Smooth muscle cell (in vitro differentiated cells): ENCODE measurements around the gene SLC19A1. TPM values are rescaled to one million over a fixed set of nuclear protein-coding genes. Genes with fewer than 3 reads are reported as not detected.

Source experiments
- DNase-seq: peaks from one replicate; lab custom pipeline; 2025; ENCODE audit not compliant: unreplicated experiment; lab: John Stamatoyannopoulos, UW
- H2AFZ ChIP-seq: fragments of 200-600 bp; sonication (generic); 2 replicates; pipeline ENCODE4 v1.6.0; 2016; ENCODE audit warnings: antibody characterized with exemption, low read depth, mild to moderate bottlenecking
- H3F3A ChIP-seq: fragments of 200-600 bp; sonication (generic); 2 replicates; pipeline ENCODE4 v1.6.0; 2017; ENCODE audit warnings: antibody characterized with exemption, low read depth
- H3K27ac ChIP-seq: fragments of 200-600 bp; sonication (generic); 2 replicates; pipeline ENCODE4 v1.5.1; 2016; ENCODE audit warnings: low read depth, mild to moderate bottlenecking
- H3K27me3 ChIP-seq: fragments of 200-600 bp; sonication (generic); 2 replicates; pipeline ENCODE4 v1.6.1; 2016; ENCODE audit warnings: low read depth, mild to moderate bottlenecking
- H3K36me3 ChIP-seq: fragments of 200-600 bp; sonication (generic); 2 replicates; pipeline ENCODE4 v1.5.1; 2016; ENCODE audit warnings: low read depth
- H3K4me1 ChIP-seq: fragments of 200-600 bp; sonication (generic); 2 replicates; pipeline ENCODE4 v1.5.1; 2016; ENCODE audit warnings: low read depth
- H3K4me2 ChIP-seq: fragments of 200-600 bp; sonication (generic); 2 replicates; pipeline ENCODE4 v1.6.0; 2016; ENCODE audit warnings: mild to moderate bottlenecking
- H3K4me3 ChIP-seq: fragments of 200-600 bp; sonication (generic); 2 replicates; pipeline ENCODE4 v1.5.1; 2016; ENCODE audit warnings: mild to moderate bottlenecking
- H3K79me2 ChIP-seq: fragments of 200-600 bp; sonication (generic); 2 replicates; pipeline ENCODE4 v1.6.0; 2016; ENCODE audit warnings: low read depth, mild to moderate bottlenecking
- H3K9ac ChIP-seq: fragments of 200-600 bp; sonication (generic); 2 replicates; pipeline ENCODE4 v1.6.0; 2016; ENCODE audit warnings: low read depth
- H3K9me3 ChIP-seq: fragments of 200-600 bp; sonication (generic); replicated peaks from 2 replicates; pipeline ENCODE4 v1.5.1; 2016; ENCODE audit warnings: low read depth
- H4K20me1 ChIP-seq: fragments of 200-600 bp; sonication (generic); 2 replicates; pipeline ENCODE4 v1.6.0; 2016; ENCODE audit warnings: low read depth
- WGBS: methylation state at CpG from one replicate; pipeline ENCODE4 v1.1.7; 2016; ENCODE audit warnings: low lambda C conversion rate; 5-methylcytosine and 5-hydroxymethylcytosine counted together
- polyA plus RNA-seq: library from polyadenylated mRNA; unstranded; fragments of >200 nt; fragmentation: Nextera tagmentation; extraction: Ambion mirVana; gene quantifications from 2 replicates; pipeline ENCODE4 v1.2.1, GENCODE V29; 2016
- total RNA-seq: library from RNA; depleted of rRNA; stranded (reverse); fragments of >200 nt; gene quantifications from 2 replicates; pipeline ENCODE4 v1.2.3, GENCODE V29; 2014
- TF ChIP-seq, protein P1 (sequence below): fragments of 200-600 bp; sonication (generic); IDR thresholded peaks from 2 replicates; pipeline ENCODE4 v1.5.1; 2017; ENCODE audit warnings: borderline replicate concordance, mild to moderate bottlenecking, antibody characterized with exemption; ENCODE audit not compliant: insufficient read depth, poor library complexity, severe bottlenecking

Gene SLC19A1
- total and polyA plus RNA-seq, 2 experiments from 2014 or later: 2.3 to 33.2 TPM

DNA sequence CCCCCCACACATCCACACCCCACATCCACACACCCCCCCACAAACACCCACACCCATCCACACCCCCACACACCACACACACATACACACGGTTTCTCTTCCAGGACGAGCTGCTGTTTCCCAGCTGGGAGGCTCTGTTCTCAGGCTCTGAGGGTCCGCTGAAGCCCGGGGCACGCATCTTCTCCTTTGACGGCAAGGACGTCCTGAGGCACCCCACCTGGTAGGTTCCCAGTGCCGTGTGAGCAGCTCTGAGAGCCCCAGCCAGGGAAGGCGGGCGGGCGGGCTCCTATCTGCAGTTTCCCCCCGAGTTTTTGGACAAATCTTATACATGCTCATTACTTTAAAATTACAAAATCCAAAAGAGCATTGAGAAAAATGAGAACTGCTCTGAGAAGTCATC, 31.2 kb downstream of the SLC19A1 start:
- Histone ChIP-seq H3K27me3 (no peaks in the 10 kb centered on the region), H3F3A (no peaks in the 10 kb centered on the region), H3K4me3 (no peak overlapping the region), H3K4me2 (no peak overlapping the region), H3K79me2 (no peaks in the 10 kb centered on the region), H2AFZ (no peak overlapping the region), H3K36me3 (no peaks in the 10 kb centered on the region), H3K4me1 (no peaks in the 10 kb centered on the region), H3K9ac (no peak overlapping the region), H3K9me3 (no peaks in the 10 kb centered on the region), H3K27ac (no peak overlapping the region), H4K20me1 (peaks cover 20% of the 10 kb centered on the region)
- DNase-seq: no peak
- WGBS: 92% methylated on average over 12 of the region's 12 CpGs
- TF ChIP-seq, protein P1, sequence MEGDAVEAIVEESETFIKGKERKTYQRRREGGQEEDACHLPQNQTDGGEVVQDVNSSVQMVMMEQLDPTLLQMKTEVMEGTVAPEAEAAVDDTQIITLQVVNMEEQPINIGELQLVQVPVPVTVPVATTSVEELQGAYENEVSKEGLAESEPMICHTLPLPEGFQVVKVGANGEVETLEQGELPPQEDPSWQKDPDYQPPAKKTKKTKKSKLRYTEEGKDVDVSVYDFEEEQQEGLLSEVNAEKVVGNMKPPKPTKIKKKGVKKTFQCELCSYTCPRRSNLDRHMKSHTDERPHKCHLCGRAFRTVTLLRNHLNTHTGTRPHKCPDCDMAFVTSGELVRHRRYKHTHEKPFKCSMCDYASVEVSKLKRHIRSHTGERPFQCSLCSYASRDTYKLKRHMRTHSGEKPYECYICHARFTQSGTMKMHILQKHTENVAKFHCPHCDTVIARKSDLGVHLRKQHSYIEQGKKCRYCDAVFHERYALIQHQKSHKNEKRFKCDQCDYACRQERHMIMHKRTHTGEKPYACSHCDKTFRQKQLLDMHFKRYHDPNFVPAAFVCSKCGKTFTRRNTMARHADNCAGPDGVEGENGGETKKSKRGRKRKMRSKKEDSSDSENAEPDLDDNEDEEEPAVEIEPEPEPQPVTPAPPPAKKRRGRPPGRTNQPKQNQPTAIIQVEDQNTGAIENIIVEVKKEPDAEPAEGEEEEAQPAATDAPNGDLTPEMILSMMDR: no peak

DNA sequence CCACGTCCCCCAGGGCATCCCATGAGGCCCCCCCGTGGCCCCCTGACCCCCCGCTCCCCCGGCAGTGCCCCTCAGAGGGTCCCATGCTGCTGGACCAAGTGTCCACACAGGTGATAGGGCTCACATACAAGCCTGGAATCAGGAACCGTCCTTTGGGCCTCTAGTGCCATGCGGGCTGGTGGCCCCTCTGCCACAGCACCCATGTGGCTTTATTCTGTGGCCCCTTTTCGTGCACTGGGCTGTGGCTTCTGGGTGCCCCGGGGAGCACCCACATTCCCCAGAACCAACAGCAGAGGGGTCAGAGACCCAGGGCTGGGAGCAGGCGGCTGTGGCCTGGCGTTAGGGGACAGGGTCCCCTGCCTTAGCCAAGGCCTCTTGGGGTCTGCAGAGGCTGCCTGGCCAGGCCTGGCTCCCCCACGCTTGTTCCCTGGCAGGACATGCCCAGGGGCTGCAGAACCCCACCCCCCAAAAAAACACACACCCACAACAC, 31.7 kb downstream of the SLC19A1 start:
- Histone ChIP-seq H3F3A (no peaks in the 10 kb centered on the region), H4K20me1 (peaks cover 20% of the 10 kb centered on the region), H3K27me3 (no peaks in the 10 kb centered on the region), H3K4me3 (no peak overlapping the region), H3K9ac (no peak overlapping the region), H3K27ac (no peak overlapping the region), H3K36me3 (no peaks in the 10 kb centered on the region), H3K9me3 (no peaks in the 10 kb centered on the region), H3K4me1 (no peaks in the 10 kb centered on the region), H3K79me2 (no peaks in the 10 kb centered on the region), H2AFZ (no peak overlapping the region), H3K4me2 (no peak overlapping the region)
- no peak for DNase-seq
- WGBS: 85% methylated on average over 11 of the region's 11 CpGs
- TF ChIP-seq, protein P1: no peak

DNA sequence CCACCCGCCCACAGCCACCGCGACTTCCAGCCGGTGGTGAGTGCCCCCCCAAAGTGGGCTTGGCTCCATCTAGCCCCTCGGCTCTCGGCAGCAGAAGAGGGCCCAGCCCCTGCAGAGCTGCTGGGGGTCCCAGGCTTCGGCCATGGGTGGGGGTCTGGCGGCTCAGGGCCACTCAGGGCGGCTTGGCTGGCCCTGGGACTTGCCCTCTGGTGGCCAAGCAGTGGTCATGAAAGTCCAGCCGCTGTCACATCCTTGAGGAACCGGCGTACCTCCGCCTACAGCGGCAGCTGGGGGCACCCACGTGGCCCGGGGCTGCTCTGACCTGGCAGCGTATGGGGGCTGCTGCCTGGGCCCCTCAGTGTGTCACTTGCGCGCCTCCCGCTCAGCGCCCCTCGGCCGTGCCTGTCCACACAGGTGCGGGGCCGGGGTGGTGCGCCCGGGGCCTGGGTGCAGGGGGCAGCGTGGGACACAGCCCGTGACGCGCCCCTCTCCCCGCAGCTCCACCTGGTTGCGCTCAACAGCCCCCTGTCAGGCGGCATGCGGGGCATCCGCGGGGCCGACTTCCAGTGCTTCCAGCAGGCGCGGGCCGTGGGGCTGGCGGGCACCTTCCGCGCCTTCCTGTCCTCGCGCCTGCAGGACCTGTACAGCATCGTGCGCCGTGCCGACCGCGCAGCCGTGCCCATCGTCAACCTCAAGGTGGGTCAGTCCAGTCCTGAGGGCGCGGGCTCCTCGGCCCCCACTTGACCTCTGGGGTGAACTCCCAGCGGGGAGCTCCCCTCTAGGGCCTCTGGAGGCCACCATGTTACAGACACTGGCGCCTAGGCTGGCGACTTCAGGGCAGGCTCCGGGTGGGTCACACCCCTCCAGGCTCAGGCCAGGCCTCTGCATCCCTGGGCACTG, 32.4 kb downstream of the SLC19A1 start:
- no peak overlapping the region for H3K9ac ChIP-seq
- H3K4me2 ChIP-seq: no peak overlapping the region
- DNase-seq: no peak
- no peak overlapping the region for H2AFZ ChIP-seq
- H3K4me1 ChIP-seq: no peaks in the 10 kb centered on the region
- no peak overlapping the region for H3K4me3 ChIP-seq
- no peak overlapping the region for H3K27ac ChIP-seq
- H3K9me3 ChIP-seq: no peaks in the 10 kb centered on the region
- H3K27me3 ChIP-seq: no peaks in the 10 kb centered on the region
- H4K20me1 ChIP-seq: peaks cover 20% of the 10 kb centered on the region
- TF ChIP-seq, protein P1: no peak
- H3K36me3 ChIP-seq: no peaks in the 10 kb centered on the region
- H3K79me2 ChIP-seq: no peaks in the 10 kb centered on the region
- no peaks in the 10 kb centered on the region for H3F3A ChIP-seq
- WGBS: 97% methylated on average over 47 of the region's 61 CpGs
